NB4 (cell line): Measurements from ENCODE around the gene WDR55.

Experiments
- DNase-seq: peaks from one replicate; pipeline ENCODE4 v3.0.0; 2010; ENCODE audit warnings: low read depth
- H3K4me3 ChIP-seq: one replicate; pipeline ENCODE4 v1.5.1; 2011; ENCODE audit warnings: mild to moderate bottlenecking, low read depth, low read length, moderate library complexity
- CTCF ChIP-seq: IDR thresholded peaks from one replicate; pipeline ENCODE4 v1.5.1; 2012; ENCODE audit warnings: low read depth, low read length
- MYC ChIP-seq: IDR thresholded peaks from 2 replicates; pipeline ENCODE4 v1.6.1; 2011; ENCODE audit warnings: low read depth, low read length
- POLR2A ChIP-seq: IDR thresholded peaks from 2 replicates; pipeline ENCODE4 v1.6.1; 2011; ENCODE audit warnings: mild to moderate bottlenecking; ENCODE audit not compliant: insufficient read length; ENCODE audit errors: extremely low read depth
- TF ChIP-seq, protein P1 (sequence below): IDR thresholded peaks from 2 replicates; pipeline ENCODE4 v1.6.1; 2011; ENCODE audit warnings: low read depth, low read length

WDR55 gene

GRCh38 chr5:140673187-140673976, 8.7 kb downstream of the WDR55 start, which contains the start of gene DND1:
Gene DND1, minus strand, starts transcription at chr5:140673576. Its CDS starts 34 bp downstream, at chr5:140673542.
- no peak for TF ChIP-seq CTCF
- TF ChIP-seq MYC = no peak
- TF ChIP-seq, protein P1, sequence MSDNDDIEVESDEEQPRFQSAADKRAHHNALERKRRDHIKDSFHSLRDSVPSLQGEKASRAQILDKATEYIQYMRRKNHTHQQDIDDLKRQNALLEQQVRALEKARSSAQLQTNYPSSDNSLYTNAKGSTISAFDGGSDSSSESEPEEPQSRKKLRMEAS = no peak
- no peak for TF ChIP-seq POLR2A
- DNase-seq = peak; percentile 30
- H3K4me3 ChIP-seq = no peak within 1 kb of the TSS

DNA sequence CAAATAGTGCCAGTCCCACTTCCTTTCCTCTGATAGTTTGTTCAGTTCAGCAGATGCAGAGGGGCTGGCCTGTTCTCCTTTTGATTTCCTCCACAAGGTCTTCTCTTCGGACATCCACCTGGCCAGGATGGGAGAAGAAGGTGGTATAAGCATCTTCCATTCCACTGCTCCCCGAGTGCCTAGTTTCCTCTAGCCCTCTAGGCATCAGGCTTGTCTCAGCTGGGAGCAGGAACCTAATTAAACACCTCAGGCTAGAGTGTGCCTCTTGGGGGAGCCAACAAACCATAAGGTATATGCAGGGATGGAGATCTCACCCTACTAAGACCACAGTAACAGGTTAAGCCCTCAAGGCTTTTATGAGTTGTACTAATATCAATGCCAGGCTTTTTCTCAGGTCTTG, 9.5 kb downstream of the WDR55 start:
- DNase-seq = no peak
- no peak overlapping the region for H3K4me3 ChIP-seq

GRCh38 chr5:140674629-140675028, 9.9 kb downstream of the WDR55 start:
- no peak overlapping the region for H3K4me3 ChIP-seq
- DNase-seq = no peak
- TF ChIP-seq, protein P1 = no peak
- TF ChIP-seq POLR2A = no peak
- TF ChIP-seq MYC = no peak
- TF ChIP-seq CTCF = no peak

More for the DNA sequence above, 9.5 kb downstream of the WDR55 start:
- TF ChIP-seq CTCF (no peak), MYC (no peak)
- TF ChIP-seq, protein P1 = no peak

- DNase-seq = no peak
- TF ChIP-seq MYC (no peak), CTCF (no peak), POLR2A (no peak)
- TF ChIP-seq, protein P1 = no peak
- H3K4me3 ChIP-seq = no peak overlapping the region
Measured at GRCh38 chr5:140677947-140678346, 13.2 kb downstream of the WDR55 start.

DNA sequence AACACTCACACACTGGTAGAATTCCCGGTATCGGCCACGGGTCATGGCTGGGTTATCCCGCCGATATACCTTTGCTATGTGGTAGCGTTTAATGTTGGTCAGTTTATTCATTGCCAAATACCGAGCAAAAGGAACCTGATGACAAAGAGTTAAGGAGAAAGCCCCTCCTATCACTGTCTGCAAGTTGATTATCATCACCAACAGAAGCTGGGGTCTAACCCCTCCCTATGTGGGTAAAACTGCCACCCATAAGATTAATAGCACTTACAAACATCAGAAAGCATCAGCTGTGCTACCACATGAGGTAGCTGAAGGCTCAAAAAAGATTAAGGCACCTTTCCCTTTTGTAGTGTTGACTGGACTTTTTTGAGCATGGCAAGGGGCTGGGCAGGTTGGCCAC, 14.3 kb downstream of the WDR55 start:
- no peak overlapping the region for H3K4me3 ChIP-seq
- DNase-seq = no peak
- TF ChIP-seq, protein P1 = no peak
- TF ChIP-seq CTCF = no peak
- no peak for TF ChIP-seq POLR2A
- TF ChIP-seq MYC = no peak
